Stimulated activated CD8-positive, alpha-beta memory T cell treated with anti-CD3 and anti-CD28 coated beads, Interleukin-15, amount 100 ng/mL, for 4 hours (primary cell): ENCODE measurements around the gene DUSP1.
A peak's percentile ranks its signal among the peaks of the same experiment; 100 is the strongest.
"Not testable (repeated sequence)": the region's sequence is repeated elsewhere in the genome, so short reads cannot be mapped to it uniquely, and the experiment has no call there.

Experiments
- DNase-seq, 2 donors: peaks; one replicate each; pipeline ENCODE4 v3.0.0-alpha.2; 2020; ENCODE audit warnings: low read depth in 2 of 2

DUSP1 gene

GRCh38 chr5:172770675-172771438, at the start of gene DUSP1:
Gene DUSP1, minus strand, starts transcription at chr5:172771195. Its CDS starts 243 bp downstream, at chr5:172770952.
- peak; percentile 91 to 94 for DNase-seq

- peak in 1 of 2 donors; percentile 27 for DNase-seq
Measured at GRCh38 chr5:172820046-172820767, 49.2 kb upstream of the DUSP1 start.

- DNase-seq = no peak
Measured at GRCh38 chr5:172819569-172819968, 48.6 kb upstream of the DUSP1 start.

GRCh38 chr5:172818081-172818480, 47.1 kb upstream of the DUSP1 start:
- DNase-seq = no peak

GRCh38 chr5:172817664-172818063, 46.7 kb upstream of the DUSP1 start:
- DNase-seq = no peak

- DNase-seq = no peak
Measured at GRCh38 chr5:172816925-172817562, 46.0 kb upstream of the DUSP1 start.

- DNase-seq = no peak
Measured at GRCh38 chr5:172815631-172816030, 44.6 kb upstream of the DUSP1 start.

GRCh38 chr5:172810996-172811395, 40.0 kb upstream of the DUSP1 start:
- not testable (repeated sequence) for DNase-seq

- DNase-seq = no peak
Measured at GRCh38 chr5:172809774-172810173, 38.8 kb upstream of the DUSP1 start.

GRCh38 chr5:172807766-172808311, 36.8 kb upstream of the DUSP1 start:
- DNase-seq = no peak

- peak; percentile 76 to 83 for DNase-seq
Measured at GRCh38 chr5:172806897-172807672, 36.1 kb upstream of the DUSP1 start.

- DNase-seq = no peak
Measured at GRCh38 chr5:172805736-172806255, 34.8 kb upstream of the DUSP1 start.

GRCh38 chr5:172805018-172805683, 34.2 kb upstream of the DUSP1 start:
- no peak for DNase-seq

- no peak for DNase-seq
Measured at GRCh38 chr5:172802567-172803176, 31.7 kb upstream of the DUSP1 start.

- DNase-seq = no peak
Measured at GRCh38 chr5:172802112-172802511, 31.1 kb upstream of the DUSP1 start.

- DNase-seq = no peak
Measured at GRCh38 chr5:172801179-172801671, 30.2 kb upstream of the DUSP1 start.

- no peak for DNase-seq
Measured at GRCh38 chr5:172800088-172800551, 29.1 kb upstream of the DUSP1 start.

GRCh38 chr5:172799416-172799815, 28.4 kb upstream of the DUSP1 start:
- no peak for DNase-seq

GRCh38 chr5:172798422-172799215, 27.6 kb upstream of the DUSP1 start:
- DNase-seq = no peak
